K562 (cell line): ENCODE data around the gene SCYL1. TPM values are rescaled to one million over a fixed set of nuclear protein-coding genes. Genes with fewer than 3 reads are reported as not detected.

ENCODE experiments used
- ARNT ChIP-seq, 2 experiments: fragments of 450-650 bp; IDR thresholded peaks; 2 replicates each; pipeline ENCODE4 v1.6.1; 2016; ENCODE audit warnings: mild to moderate bottlenecking in 1 of 2
- FOS ChIP-seq: IDR thresholded peaks from 3 replicates; pipeline ENCODE4 v1.6.1; 2011; ENCODE audit not compliant: insufficient read length; ENCODE audit errors: extremely low read depth
- KLF13 ChIP-seq: fragments of 450-650 bp; IDR thresholded peaks from 2 replicates; pipeline ENCODE4 v1.6.1; 2016; ENCODE audit warnings: missing genetic modification characterization, low read depth, mild to moderate bottlenecking, missing compliant biosample characterization, moderate library complexity, borderline replicate concordance
- RNF2 ChIP-seq: sonication (generic); IDR thresholded peaks from 2 replicates; pipeline ENCODE4 v1.6.1; 2016
- SIN3A ChIP-seq, 2 experiments: fragments of 150-350 bp in 1 of 2; IDR thresholded peaks; 2 replicates each; pipeline ENCODE4 v1.6.1; 2011 to 2016; ENCODE audit warnings: borderline replicate concordance in 2 of 2, low read depth in 2 of 2, low read length in 2 of 2, mild to moderate bottlenecking in 2 of 2, moderate library complexity in 2 of 2; ENCODE audit not compliant: control insufficient read depth in 1 of 2
- U2AF2 ChIP-seq: fragments of 200-400 bp; formaldehyde crosslinking; optimal IDR thresholded peaks from 2 replicates; pipeline ENCODE3; 2017; ENCODE audit warnings: low read depth, mild to moderate bottlenecking, low read length
- ZNF212 ChIP-seq: fragments of 450-650 bp; formaldehyde crosslinking; IDR thresholded peaks from 2 replicates; pipeline ENCODE4 v1.4.0; 2020; ENCODE audit warnings: mild to moderate bottlenecking
- ZNF444 ChIP-seq: fragments of 250-450 bp; sonication (Bioruptor Pico); IDR thresholded peaks from 2 replicates; pipeline ENCODE4 v1.4.0; 2020; ENCODE audit warnings: mild to moderate bottlenecking, moderate library complexity
- ZNF79 ChIP-seq: fragments of 250-450 bp; sonication (Bioruptor Pico); IDR thresholded peaks from 2 replicates; pipeline ENCODE4 v1.4.0; 2020; ENCODE audit warnings: low read depth, mild to moderate bottlenecking, moderate library complexity
- polyA plus RNA-seq, 8 experiments: library from polyadenylated mRNA; depleted of rRNA in 4 of 8; stranded (reverse) in 5 of 8; unstranded in 3 of 8; fragments of >200 nt; fragmentation: Nextera tagmentation in 2 of 8; fragmentation: Illumina TruSeq in 1 of 8; extraction: Ambion mirVana in 2 of 8; extraction: Trizol in 1 of 8; gene quantifications; 2 replicates each; pipeline versions ENCODE4 v1.2.1 to v1.2.3, GENCODE V29; 2011 to 2014; ENCODE audit warnings: inconsistent platforms in 1 of 8, missing spikeins in 1 of 8
- total RNA-seq, 7 experiments: library from RNA; depleted of rRNA in 6 of 7; stranded (reverse); fragments of >200 nt in 6 of 7; fragmentation: Illumina TruSeq in 2 of 7; extraction: Trizol in 2 of 7; gene quantifications; 2 replicates each; pipeline versions ENCODE4 v1.2.1 to v1.2.3, GENCODE V29; 2011 to 2021; ENCODE audit warnings: low replicate concordance in 1 of 7
- TF ChIP-seq, protein P1 (sequence below): fragments of 250-450 bp; sonication (Bioruptor Pico); IDR thresholded peaks from 2 replicates; pipeline ENCODE4 v1.4.0; 2020; ENCODE audit warnings: mild to moderate bottlenecking
- TF ChIP-seq, protein P2 (sequence below), 2 experiments: fragments of 450-650 bp; conservative IDR thresholded peaks; 2 replicates each; pipeline ENCODE4 v1.6.1; 2017; ENCODE audit warnings: mild to moderate bottlenecking in 2 of 2, moderate library complexity in 2 of 2
- TF ChIP-seq, protein P3 (sequence below): fragments of 450-650 bp; formaldehyde crosslinking; IDR thresholded peaks from 2 replicates; pipeline ENCODE4 v1.4.0; 2020; ENCODE audit warnings: mild to moderate bottlenecking
- TF ChIP-seq, protein P4 (sequence below): fragments of 450-650 bp; conservative IDR thresholded peaks from 2 replicates; pipeline ENCODE4 v1.6.1; 2016; ENCODE audit warnings: missing genetic modification characterization, low read depth, mild to moderate bottlenecking, missing compliant biosample characterization, moderate library complexity
- TF ChIP-seq, protein P5 (sequence below): sonication (generic); formaldehyde crosslinking; IDR thresholded peaks from 2 replicates; pipeline ENCODE4 v1.8.0; 2022; ENCODE audit warnings: missing genetic modification reagents, mild to moderate bottlenecking, borderline replicate concordance
- TF ChIP-seq, protein P6 (sequence below): IDR thresholded peaks from 3 replicates; pipeline ENCODE4 v1.6.1; 2011; ENCODE audit warnings: borderline replicate concordance, mild to moderate bottlenecking; ENCODE audit not compliant: insufficient read length, insufficient read depth
- TF ChIP-seq, protein P7 (sequence below): fragments of 200-800 bp; sonication (Bioruptor generic); IDR thresholded peaks from 2 replicates; pipeline ENCODE4 v1.6.1; 2017; ENCODE audit warnings: missing genetic modification characterization, missing compliant biosample characterization

Gene SCYL1
- total and polyA plus RNA-seq, 9 of the 15 experiments (the other 6 are each of a cell fraction or from before 2014, with no cell fraction given): 1.9 to 145 (median 57.6) TPM

DNA sequence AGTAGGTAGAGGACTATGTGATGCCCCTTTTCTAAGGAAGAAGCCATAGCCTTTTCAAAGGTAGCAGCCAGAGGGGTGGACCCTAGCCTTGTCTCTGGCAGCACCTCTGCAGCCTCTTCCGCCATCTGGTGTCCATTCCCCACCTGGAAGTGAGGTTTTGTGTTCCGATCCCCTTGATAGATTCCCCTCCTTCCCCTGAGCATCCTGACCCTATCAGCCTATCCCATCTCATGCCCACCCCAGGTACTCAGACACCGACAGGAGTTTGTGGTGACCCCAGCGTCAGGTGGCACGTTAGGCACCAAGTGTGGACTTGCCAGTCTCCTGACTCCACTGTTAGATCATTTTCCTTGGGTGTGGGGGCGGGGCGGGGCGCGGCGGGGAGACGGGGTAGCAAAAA is 47.1 kb downstream of the SCYL1 start (continued):
- TF ChIP-seq, protein P1, sequence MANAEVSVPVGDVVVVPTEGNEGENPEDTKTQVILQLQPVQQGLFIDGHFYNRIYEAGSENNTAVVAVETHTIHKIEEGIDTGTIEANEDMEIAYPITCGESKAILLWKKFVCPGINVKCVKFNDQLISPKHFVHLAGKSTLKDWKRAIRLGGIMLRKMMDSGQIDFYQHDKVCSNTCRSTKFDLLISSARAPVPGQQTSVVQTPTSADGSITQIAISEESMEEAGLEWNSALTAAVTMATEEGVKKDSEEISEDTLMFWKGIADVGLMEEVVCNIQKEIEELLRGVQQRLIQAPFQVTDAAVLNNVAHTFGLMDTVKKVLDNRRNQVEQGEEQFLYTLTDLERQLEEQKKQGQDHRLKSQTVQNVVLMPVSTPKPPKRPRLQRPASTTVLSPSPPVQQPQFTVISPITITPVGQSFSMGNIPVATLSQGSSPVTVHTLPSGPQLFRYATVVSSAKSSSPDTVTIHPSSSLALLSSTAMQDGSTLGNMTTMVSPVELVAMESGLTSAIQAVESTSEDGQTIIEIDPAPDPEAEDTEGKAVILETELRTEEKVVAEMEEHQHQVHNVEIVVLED (CRISPR knock-in tag): no peak
- TF ChIP-seq, protein P2, sequence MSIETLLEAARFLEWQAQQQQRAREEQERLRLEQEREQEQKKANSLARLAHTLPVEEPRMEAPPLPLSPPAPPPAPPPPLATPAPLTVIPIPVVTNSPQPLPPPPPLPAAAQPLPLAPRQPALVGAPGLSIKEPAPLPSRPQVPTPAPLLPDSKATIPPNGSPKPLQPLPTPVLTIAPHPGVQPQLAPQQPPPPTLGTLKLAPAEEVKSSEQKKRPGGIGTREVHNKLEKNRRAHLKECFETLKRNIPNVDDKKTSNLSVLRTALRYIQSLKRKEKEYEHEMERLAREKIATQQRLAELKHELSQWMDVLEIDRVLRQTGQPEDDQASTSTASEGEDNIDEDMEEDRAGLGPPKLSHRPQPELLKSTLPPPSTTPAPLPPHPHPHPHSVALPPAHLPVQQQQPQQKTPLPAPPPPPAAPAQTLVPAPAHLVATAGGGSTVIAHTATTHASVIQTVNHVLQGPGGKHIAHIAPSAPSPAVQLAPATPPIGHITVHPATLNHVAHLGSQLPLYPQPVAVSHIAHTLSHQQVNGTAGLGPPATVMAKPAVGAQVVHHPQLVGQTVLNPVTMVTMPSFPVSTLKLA (conservative IDR thresholded peaks at IDR 0.05): peak; percentile 37 to 51
- TF ChIP-seq, protein P3, sequence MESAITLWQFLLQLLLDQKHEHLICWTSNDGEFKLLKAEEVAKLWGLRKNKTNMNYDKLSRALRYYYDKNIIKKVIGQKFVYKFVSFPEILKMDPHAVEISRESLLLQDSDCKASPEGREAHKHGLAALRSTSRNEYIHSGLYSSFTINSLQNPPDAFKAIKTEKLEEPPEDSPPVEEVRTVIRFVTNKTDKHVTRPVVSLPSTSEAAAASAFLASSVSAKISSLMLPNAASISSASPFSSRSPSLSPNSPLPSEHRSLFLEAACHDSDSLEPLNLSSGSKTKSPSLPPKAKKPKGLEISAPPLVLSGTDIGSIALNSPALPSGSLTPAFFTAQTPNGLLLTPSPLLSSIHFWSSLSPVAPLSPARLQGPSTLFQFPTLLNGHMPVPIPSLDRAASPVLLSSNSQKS (CRISPR knock-in tag): no peak
- TF ChIP-seq, protein P4, sequence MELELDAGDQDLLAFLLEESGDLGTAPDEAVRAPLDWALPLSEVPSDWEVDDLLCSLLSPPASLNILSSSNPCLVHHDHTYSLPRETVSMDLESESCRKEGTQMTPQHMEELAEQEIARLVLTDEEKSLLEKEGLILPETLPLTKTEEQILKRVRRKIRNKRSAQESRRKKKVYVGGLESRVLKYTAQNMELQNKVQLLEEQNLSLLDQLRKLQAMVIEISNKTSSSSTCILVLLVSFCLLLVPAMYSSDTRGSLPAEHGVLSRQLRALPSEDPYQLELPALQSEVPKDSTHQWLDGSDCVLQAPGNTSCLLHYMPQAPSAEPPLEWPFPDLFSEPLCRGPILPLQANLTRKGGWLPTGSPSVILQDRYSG (tag): no peak
- no peak for TF ChIP-seq ZNF212 (CRISPR knock-in tag)
- TF ChIP-seq ARNT (IDR thresholded peaks at IDR 0.05): no peak
- TF ChIP-seq SIN3A (IDR thresholded peaks at IDR 0.05; ENCODE audit: borderline replicate concordance in 2 of 2, control insufficient read depth in 1 of 2, low read depth in 2 of 2, low read length in 2 of 2): peak in 1 of 2 experiments; percentile 48; a peak in 2 of 4 replicates
- TF ChIP-seq KLF13 (tag): 0 out of 2 replicates have a peak, but pooled peaks have one; percentile 38
- TF ChIP-seq ZNF79 (CRISPR knock-in tag): no peak
- TF ChIP-seq FOS: no peak
- TF ChIP-seq, protein P5, sequence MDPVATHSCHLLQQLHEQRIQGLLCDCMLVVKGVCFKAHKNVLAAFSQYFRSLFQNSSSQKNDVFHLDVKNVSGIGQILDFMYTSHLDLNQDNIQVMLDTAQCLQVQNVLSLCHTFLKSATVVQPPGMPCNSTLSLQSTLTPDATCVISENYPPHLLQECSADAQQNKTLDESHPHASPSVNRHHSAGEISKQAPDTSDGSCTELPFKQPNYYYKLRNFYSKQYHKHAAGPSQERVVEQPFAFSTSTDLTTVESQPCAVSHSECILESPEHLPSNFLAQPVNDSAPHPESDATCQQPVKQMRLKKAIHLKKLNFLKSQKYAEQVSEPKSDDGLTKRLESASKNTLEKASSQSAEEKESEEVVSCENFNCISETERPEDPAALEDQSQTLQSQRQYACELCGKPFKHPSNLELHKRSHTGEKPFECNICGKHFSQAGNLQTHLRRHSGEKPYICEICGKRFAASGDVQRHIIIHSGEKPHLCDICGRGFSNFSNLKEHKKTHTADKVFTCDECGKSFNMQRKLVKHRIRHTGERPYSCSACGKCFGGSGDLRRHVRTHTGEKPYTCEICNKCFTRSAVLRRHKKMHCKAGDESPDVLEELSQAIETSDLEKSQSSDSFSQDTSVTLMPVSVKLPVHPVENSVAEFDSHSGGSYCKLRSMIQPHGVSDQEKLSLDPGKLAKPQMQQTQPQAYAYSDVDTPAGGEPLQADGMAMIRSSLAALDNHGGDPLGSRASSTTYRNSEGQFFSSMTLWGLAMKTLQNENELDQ (CRISPR knock-in tag): no peak
- no peak for TF ChIP-seq RNF2
- TF ChIP-seq, protein P6, sequence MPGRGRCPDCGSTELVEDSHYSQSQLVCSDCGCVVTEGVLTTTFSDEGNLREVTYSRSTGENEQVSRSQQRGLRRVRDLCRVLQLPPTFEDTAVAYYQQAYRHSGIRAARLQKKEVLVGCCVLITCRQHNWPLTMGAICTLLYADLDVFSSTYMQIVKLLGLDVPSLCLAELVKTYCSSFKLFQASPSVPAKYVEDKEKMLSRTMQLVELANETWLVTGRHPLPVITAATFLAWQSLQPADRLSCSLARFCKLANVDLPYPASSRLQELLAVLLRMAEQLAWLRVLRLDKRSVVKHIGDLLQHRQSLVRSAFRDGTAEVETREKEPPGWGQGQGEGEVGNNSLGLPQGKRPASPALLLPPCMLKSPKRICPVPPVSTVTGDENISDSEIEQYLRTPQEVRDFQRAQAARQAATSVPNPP: no peak
- TF ChIP-seq U2AF2: no peak
- TF ChIP-seq ZNF444: no peak
- TF ChIP-seq, protein P7, sequence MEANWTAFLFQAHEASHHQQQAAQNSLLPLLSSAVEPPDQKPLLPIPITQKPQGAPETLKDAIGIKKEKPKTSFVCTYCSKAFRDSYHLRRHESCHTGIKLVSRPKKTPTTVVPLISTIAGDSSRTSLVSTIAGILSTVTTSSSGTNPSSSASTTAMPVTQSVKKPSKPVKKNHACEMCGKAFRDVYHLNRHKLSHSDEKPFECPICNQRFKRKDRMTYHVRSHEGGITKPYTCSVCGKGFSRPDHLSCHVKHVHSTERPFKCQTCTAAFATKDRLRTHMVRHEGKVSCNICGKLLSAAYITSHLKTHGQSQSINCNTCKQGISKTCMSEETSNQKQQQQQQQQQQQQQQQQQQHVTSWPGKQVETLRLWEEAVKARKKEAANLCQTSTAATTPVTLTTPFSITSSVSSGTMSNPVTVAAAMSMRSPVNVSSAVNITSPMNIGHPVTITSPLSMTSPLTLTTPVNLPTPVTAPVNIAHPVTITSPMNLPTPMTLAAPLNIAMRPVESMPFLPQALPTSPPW (CRISPR knock-in tag): no peak
